ENCODE measurements around the gene DNM2.
A peak's percentile ranks its signal among the peaks of the same experiment; 100 is the strongest.
"Not testable (repeated sequence)": the region's sequence is repeated elsewhere in the genome, so short reads cannot be mapped to it uniquely, and the experiment has no call there.

The DNM2 gene

DNA sequence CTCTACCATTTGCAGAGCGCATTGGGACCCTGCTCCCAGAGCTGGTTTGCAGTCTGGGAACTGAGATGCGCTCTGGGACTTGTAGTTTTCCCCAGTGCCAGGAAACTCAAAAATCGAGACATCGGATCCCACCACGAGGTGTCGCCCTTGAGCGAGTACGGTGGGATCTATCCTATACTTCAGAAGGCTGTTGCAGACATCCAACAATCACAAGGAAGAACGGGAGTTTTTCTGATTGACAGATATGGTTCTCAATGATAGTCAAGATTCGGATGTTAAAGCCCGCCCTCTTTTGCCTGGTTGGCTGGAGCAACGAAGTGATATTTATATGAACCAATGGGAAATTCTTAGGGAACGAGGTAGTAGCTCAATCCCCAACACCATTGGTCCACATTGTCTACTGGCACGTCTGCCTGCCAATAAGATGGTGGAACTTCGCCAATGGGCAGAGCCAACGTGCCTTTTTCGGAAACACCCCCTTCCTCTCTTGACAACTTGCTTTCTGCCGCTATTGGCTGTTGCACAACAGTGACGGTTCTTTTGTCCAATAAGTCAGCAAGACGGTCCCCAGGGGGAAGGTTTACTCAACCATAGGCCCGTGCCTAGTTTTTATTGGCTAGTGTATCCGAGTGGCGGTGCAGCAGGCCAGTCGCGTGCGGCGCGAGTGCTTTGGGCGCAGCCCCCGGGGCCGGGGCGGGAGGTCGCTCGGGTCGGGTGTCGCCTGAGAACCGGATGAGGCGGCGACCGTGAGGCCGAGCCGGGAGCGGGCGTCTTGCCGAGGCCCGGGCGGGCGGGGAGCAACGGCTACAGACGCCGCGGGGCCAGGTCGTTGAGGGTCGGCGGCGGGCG, at the start of gene DNM2:
Gene DNM2 (plus strand): TSS at position 724 of the 849 bp plus-strand sequence. CDS start 164 bp downstream, outside the sequence.
- DNase-seq: peak; percentile 99
- in situ Hi-C loops (cut with HindIII; ENCODE audit: low pct_ligation_motif_present, low pct_unique_long_range_greater_than_20kb, low sequenced_read_pairs): no loop called here

GRCh38 chr19:10669246-10669645, 48.6 kb upstream of the DNM2 start:
- no peak for DNase-seq
- in situ Hi-C loops (cut with HindIII; ENCODE audit: low pct_ligation_motif_present, low pct_unique_long_range_greater_than_20kb, low sequenced_read_pairs): no loop called here

GRCh38 chr19:10670182-10670581, 47.7 kb upstream of the DNM2 start:
- in situ Hi-C loops (cut with HindIII; ENCODE audit: low pct_ligation_motif_present, low pct_unique_long_range_greater_than_20kb, low sequenced_read_pairs): no loop called here
- DNase-seq: no peak

- DNase-seq: no peak
- in situ Hi-C loops (cut with HindIII; ENCODE audit: low pct_ligation_motif_present, low pct_unique_long_range_greater_than_20kb, low sequenced_read_pairs): no loop called here
These were observed 46.7 kb upstream of the DNM2 start for GRCh38 chr19:10670876-10671804.

GRCh38 chr19:10671922-10672321, 46.0 kb upstream of the DNM2 start:
- in situ Hi-C loops (cut with HindIII; ENCODE audit: low pct_ligation_motif_present, low pct_unique_long_range_greater_than_20kb, low sequenced_read_pairs): not testable (repeated sequence)

GRCh38 chr19:10675214-10675613, 42.7 kb upstream of the DNM2 start:
- DNase-seq; in situ Hi-C loops (cut with HindIII; ENCODE audit: low pct_ligation_motif_present, low pct_unique_long_range_greater_than_20kb, low sequenced_read_pairs): not testable (repeated sequence)

More at GRCh38 chr19:10671922-10672321, 46.0 kb upstream of the DNM2 start:
- DNase-seq: not testable (repeated sequence)

DNA sequence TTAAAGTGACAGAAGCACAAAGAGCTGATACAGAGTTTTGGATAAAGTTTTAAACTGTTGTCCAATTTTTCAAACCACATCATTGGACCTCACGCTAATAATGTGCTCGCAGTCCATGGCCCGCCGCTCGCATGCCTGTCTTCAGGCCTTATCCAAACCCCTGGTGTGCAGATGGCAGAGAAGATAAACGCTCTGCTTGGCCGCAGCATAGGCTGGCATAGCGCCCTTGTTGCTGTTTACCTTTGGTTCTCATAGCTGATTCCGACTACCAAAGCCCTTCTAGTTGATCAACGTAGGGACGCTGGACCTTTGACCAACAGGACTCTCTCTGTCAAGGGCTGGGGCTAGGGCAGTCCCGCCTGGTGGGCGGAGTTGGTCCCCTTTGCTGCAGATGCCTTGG, 40.1 kb upstream of the DNM2 start:
- in situ Hi-C loops (cut with HindIII; ENCODE audit: low pct_ligation_motif_present, low pct_unique_long_range_greater_than_20kb, low sequenced_read_pairs): no loop called here
- no peak for DNase-seq

DNA sequence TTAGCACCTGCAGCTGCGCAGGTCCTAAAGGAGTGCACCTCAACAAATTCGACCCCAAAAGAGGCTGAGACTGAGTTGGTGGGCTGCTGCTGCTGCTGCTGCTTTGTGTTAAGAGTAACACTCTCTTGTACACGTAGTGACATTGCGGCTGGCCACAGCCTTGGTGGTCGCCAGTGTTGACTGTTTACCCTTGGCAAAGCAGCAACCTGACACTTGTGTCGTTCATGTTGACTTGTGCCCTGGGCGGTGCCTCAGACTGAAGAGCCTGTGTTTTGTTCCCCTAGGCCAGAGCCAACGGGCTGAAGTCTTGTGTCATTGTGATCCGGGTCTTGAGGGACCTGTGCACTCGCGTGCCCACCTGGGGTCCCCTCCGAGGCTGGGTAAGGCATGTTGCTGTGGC, 39.1 kb upstream of the DNM2 start:
- no peak for DNase-seq
- in situ Hi-C loops (cut with HindIII; ENCODE audit: low pct_ligation_motif_present, low pct_unique_long_range_greater_than_20kb, low sequenced_read_pairs): no loop called here

GRCh38 chr19:10679743-10680142, 38.1 kb upstream of the DNM2 start:
- in situ Hi-C loops (cut with HindIII; ENCODE audit: low pct_ligation_motif_present, low pct_unique_long_range_greater_than_20kb, low sequenced_read_pairs): no loop called here
- DNase-seq: no peak

GRCh38 chr19:10680545-10681135, 37.2 kb upstream of the DNM2 start:
- no peak for DNase-seq
- in situ Hi-C loops (cut with HindIII; ENCODE audit: low pct_ligation_motif_present, low pct_unique_long_range_greater_than_20kb, low sequenced_read_pairs): no loop called here

DNA sequence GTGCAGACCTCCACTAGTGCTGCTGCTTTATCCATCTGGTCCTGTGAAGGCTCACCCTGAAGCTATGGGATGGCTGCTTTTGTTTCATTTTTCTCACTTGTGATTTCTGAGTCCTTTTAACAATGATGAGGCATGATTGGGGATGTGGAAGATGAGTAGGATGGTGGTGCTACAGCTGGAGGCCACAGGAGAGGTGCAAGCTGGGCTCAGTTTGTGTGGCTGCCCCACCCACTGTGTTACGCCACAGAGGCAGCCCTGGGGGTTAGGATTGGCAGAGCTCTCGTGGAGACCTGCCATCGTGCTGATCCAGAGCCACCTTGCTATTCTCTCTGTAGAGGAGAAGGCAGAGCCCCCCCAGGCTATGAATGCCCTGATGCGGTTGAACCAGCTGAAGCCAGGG, 36.2 kb upstream of the DNM2 start:
- no peak for DNase-seq
- in situ Hi-C loops (cut with HindIII; ENCODE audit: low pct_ligation_motif_present, low pct_unique_long_range_greater_than_20kb, low sequenced_read_pairs): no loop called here

DNA sequence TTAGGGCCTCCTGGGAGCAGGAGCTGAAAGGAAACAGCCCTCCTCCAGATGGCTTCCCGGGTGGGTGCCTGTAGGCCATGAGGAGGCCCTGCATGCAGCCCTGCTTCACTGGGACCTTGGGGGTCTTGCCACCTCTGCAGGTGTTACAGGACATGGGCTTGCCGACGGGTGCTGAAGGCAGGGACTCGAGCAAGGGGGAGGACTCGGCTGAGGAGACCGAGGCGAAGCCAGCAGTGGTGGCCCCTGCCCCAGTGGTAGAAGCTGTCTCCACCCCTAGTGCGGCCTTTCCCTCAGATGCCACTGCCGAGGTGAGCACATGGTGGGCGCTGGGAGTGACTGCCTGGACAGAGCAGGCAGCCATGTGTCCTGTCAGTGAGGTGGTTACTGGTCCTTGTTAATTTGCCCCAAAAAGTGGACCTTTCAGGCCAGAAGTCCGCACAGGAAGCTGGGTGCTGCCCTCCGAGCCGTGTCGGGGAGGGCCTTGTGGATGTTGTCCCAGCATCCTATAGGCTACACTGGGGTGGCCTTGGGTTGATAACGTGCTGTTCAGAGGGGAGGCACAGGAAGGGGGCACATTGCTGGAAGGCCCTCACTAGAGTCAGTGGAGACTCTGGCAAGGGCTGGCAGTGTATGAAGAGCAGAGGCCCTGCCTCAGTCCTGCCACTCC, 35.3 kb upstream of the DNM2 start:
- DNase-seq: no peak
- in situ Hi-C loops (cut with HindIII; ENCODE audit: low pct_ligation_motif_present, low pct_unique_long_range_greater_than_20kb, low sequenced_read_pairs): no loop called here

DNA sequence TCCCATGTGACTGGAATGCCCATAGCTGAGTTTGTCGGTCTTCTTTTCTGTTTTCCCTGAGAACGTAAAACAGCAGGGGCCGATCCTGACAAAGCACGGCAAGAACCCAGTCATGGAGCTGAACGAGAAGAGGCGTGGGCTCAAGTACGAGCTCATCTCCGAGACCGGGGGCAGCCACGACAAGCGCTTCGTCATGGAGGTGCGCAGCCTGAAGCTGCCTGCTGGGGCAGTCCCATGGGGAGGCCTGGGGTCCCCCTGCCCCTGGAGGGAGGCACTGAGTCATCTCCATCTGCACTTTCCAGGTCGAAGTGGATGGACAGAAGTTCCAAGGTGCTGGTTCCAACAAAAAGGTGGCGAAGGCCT, 34.8 kb upstream of the DNM2 start:
- no peak for DNase-seq
- in situ Hi-C loops (cut with HindIII; ENCODE audit: low pct_ligation_motif_present, low pct_unique_long_range_greater_than_20kb, low sequenced_read_pairs): no loop called here

- in situ Hi-C loops (cut with HindIII; ENCODE audit: low pct_ligation_motif_present, low pct_unique_long_range_greater_than_20kb, low sequenced_read_pairs): no loop called here
- DNase-seq: no peak
These were observed 34.3 kb upstream of the DNM2 start for GRCh38 chr19:10683582-10683981.

DNA sequence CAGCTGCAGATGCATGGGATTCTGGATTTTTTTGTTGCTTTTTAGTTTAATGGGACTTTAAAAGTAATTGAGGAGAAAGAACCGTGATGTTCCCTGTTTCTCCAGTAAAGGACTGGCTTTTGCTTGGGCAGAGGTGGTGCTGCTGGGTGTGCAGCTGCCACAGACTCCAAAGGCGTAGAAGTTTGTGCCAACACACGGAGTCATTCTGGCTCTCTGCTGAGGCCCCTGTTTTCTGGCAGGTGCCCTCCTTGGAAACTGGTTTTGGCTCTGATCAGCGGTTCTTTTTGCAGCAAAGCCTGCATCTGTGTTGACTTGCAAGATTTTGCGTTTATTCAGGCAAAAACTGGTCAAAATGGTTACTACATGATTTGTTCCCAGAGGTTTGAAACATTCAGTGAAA, 32.7 kb upstream of the DNM2 start:
- in situ Hi-C loops (cut with HindIII; ENCODE audit: low pct_ligation_motif_present, low pct_unique_long_range_greater_than_20kb, low sequenced_read_pairs): no loop called here
- DNase-seq: no peak

DNA sequence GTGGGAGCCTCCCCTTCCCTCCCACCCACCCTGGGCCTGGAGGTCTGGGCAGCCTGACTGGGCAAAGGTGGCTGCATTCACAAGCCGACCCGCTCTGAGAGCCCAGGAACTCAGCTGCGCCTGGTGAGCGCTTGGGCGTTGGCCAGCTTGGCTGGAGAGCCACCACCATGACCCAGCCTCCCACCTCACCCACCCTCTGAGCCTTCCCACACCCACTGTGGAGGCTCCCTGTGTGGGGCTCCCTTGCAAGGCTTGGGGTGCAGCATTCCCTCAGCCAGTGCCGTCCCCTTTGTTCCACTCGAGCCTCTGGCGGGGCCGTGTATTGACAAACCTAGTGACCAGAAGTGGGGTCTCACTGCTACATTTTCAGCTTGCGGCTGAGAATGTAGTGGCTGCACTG, 31.7 kb upstream of the DNM2 start:
- no peak for DNase-seq
- in situ Hi-C loops (cut with HindIII; ENCODE audit: low pct_ligation_motif_present, low pct_unique_long_range_greater_than_20kb, low sequenced_read_pairs): no loop called here

GRCh38 chr19:10686661-10687517, 31.0 kb upstream of the DNM2 start:
- in situ Hi-C loops (cut with HindIII; ENCODE audit: low pct_ligation_motif_present, low pct_unique_long_range_greater_than_20kb, low sequenced_read_pairs): no loop called here
- no peak for DNase-seq
